ENCODE measurements around the gene TTLL11.

- TF ChIP-seq CTCF (IDR thresholded peaks at IDR 0.05; ENCODE audit: poor library complexity, severe bottlenecking), result no peak
- no peak for TF ChIP-seq RAD21 (conservative IDR thresholded peaks at IDR 0.05)
Measured at GRCh38 chr9:121816449-121816817, 276.7 kb downstream of the TTLL11 start.
